ENCODE data around the gene LTC4S.
"Not testable (repeated sequence)": the region's sequence is repeated elsewhere in the genome, so short reads cannot be mapped to it uniquely, and the experiment has no call there.

Gene LTC4S

DNA sequence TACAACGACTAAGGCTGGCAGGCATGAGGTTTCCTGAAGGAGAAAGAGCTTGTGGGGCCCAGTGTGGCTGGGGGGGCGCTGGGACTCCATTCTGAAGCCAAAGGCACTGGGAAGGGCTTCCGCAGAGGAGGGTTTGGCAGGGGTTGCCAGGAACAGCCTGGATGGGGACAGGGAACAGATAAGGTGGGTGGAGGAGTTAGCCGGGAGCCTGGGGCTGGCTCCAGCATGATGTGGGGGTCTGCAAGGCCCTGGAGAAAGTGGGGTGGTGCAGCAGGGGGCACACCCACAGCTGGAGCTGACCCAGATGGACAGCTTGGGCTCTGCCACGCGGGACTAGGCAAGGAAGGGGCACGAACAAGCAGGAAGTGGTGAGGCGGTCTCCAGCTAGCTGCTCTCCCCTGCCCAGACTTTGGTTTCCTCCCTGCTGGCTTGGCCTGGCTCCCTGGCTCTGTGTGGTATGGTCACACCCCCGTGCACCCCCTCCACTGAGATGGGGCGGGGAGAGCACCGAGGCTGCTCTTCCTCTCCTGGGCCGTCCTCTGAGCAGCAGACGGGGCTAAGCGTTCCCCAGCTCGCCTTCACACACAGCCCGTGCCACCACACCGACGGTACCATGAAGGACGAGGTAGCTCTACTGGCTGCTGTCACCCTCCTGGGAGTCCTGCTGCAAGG lies at the start of gene LTC4S:
LTC4S (plus strand) TSS at position 519 of the 672 bp plus-strand sequence; CDS start at position 614, 95 bp downstream.
- DNase-seq = peak; percentile 42

DNA sequence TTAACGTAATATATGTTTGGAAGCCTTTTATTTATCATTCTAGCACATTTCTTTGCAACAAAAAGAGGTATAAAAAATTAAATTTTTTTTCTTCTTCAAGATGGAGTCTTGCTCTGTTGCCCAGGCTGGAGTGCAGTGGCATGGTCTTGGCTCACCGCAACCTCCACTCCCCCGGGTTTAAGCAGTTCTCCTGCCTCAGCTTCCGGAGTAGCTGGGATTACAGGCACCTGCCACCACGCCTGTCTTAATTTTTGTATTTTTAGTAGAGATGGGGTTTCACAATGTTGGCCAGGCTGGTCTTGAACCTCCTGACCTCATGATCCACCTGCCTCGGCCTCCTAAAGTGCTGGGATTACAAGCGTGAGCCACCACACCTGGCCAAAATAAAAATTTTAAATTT lies 49.7 kb upstream of the LTC4S start:
- not testable (repeated sequence) for DNase-seq

- no peak for DNase-seq
Observed at GRCh38 chr5:179746872-179747271, 46.9 kb upstream of the LTC4S start.

- DNase-seq = no peak
Observed at GRCh38 chr5:179747811-179748210, 46.0 kb upstream of the LTC4S start.

DNA sequence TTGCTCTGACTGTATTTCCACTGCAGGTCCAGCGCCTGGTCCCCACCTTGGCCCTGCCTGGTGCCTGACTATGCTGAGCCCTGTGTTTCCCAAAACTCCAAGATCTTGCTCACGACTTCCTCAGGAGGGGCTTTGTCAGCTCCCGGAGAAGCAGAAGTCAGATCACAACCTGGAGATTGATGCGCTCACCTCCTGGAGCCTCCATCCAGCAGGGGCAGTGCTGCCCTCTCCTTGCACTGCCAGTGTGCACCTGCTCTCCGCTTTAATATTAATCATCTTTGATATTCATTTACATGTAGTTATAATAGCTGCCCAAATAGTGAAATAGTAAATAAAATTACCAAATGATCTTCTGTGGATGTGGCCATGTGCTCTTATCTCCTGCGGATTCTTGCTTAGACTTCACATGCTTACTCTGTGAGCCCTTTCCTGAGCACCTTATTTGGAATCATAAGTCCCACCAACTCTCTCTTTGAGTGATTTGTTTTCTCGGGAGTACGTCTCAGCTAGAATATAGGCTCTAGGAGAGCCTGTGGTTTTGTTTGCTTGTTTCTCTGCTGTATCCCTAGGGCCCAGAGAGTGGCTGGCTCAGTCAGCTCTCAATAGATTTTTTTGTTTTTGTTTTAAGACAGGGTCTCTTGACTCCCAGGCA lies 43.8 kb upstream of the LTC4S start:
- no peak for DNase-seq

DNA sequence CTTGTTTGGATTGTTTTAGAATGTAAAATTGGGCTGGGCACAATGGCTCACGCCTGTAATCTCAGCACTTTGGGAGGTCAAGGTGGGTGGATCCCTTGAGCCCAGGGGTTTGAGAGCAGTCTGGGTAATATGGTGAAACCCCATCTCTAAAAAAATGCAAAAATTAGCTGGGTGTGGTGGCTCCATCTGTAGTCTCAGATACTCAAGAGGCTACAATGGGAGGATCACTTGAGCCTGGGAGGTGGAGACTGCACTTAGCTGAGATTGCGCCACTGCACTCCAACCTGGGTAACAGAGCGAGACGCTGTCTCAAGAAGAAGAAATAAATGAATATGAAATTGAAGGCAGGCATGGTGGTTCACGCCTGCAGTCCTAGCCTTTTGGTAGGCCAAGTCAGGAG lies 39.8 kb upstream of the LTC4S start:
- DNase-seq = no peak

DNA sequence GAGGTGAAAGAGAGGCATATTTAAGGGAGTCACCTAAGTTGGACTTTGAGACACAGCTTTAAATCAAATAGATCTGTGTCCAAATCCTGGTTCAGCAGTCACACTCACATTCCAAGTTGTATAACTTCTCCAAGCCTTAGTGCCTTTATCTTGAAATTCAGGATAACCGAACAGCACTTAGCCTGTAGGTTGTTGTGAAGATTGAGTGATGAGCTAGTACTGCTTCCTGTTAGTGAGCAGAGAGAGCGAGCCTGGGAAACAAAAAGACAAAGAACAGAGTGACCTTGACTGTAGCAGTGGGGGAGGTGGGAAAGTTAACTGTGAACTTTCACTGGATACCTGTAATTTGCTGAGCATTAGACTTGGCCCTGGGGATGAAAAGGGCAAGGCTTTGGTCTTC lies 38.8 kb upstream of the LTC4S start:
- DNase-seq = no peak

DNA sequence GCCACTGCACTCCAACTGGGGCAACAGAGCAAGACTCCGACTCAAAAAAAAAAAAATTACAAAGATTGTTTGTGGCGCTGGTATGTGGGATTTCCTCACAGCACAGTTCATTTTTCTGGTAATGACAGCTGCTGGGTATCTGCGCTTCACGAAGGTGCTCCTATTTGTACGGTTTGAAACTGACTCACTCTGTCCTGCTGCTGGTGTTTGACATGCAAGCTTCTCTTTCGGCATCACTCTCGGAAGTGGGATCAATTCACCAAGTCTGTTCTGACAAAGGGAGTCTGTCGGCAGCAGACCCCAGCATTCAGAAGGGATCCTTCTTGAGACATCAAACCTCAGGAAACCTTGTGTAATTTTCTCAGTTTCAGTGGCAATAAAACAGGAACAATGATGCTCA lies 34.8 kb upstream of the LTC4S start:
- no peak for DNase-seq

DNA sequence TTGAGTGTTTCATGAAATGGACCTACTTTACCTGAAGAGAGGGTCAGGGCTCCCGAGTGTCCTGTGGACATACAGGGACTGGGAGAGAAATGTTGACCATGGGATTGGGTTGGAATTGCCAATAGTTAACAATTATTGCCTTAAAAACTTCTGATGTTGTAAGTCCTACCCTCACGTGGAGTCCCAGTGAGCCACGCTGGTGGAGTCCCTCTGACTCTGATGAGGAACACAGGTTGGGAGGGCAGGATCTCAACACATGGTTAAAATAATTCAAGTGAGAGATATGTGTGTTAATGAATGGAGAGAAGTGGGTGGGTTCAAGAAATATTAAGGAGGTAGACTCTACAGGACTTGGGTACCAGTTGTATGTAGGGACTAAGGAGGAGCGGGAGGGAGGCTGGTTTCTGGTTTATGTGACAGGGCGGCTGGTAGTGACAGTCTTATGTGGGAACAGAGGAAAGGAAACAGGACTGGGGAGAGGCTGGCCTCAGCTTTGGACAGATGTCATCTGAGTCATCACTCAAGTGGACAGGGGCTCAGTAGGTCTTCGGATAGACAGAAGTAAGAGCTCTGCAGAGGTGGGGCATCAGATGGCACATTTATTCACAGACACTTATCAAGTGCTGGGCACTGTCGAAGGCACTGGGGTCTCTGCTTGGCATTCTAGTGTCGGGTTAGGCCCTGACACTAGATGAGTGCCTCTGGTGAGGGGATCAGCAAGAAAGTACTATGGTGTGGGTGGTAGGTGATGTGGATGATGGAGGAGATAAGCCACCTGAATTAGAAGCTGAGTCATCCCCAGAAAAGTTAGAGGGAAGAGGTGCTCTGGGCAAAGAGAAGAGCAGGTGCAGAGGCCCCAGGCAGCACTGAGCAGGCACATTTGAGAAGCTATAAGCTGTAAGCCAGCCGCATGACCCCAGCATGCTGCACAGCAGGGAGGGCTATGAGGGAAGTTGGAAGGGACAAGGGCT lies 33.9 kb upstream of the LTC4S start:
- peak; percentile 27 for DNase-seq

DNA sequence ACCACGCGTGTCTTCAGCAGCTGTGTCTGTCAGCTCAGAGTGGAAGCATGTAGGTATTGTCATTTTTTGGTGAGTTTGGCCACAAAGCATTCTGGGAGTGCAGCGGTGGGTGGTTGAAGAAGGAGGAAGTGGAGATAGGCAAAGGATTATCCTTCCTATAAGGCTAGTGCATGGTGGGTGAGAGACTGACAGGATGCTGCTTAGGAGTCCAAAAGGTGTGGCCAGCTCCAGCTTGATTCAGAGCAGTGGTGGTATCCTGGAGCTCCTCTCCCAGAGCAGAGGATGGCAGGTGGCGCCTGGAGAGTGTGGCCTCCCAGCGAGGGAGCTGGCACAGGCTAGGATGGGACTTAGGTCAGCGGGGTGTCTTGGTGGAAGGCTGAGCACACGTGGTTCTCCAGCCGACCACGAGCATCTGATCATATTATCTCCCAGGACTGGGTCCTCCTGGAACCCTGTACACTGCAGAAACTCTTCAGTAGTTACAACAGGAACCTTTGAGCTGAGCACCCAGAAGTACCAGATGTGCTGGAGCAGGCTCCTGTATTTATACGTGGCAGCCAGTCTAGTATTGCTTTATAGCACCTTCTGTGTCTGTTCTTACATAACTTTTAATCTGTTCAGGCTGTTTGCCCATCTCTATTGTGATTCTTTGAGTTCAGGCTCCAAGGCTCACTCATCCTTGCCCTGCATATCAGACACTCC lies 31.6 kb upstream of the LTC4S start:
- DNase-seq = peak; percentile 9

GRCh38 chr5:179762781-179763176 lies 31.0 kb upstream of the LTC4S start:
- DNase-seq = no peak

DNA sequence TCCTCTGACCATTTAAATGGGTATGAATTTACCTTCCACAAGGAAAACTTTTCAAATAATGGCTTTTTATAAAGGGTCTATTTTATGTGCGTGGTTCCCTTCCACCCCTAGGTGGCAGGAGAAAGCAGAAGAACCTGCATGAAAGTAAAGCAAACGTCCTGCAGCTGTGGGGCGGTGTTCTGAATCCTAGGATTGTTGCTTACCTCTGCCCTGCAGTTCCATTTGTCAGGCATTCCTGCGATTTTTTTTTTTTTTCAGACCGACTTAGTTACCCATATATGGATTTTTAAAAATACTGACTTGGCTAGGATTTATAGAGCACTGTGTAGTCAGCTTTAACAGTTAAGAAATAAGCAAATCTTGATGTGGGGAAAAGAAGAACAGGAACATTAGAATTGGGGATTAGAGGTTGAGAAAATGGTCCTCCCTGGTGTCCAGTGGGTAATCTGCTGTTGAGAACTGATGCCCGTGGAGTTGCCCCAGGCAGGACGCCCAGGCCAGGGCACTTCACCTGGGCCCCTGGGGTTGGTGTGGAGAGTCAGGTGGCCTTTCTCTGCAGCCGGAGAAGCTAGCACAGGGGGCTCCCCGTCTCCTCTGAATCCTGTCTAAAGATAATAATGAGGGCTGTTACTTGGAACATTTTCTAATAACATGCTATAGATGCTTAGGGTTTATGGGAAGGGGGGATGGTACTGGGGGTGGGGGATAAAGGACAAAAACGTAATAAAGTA lies 30.4 kb upstream of the LTC4S start:
- DNase-seq = peak; percentile 48

- no peak for DNase-seq
Observed at GRCh38 chr5:179764056-179764455, 29.7 kb upstream of the LTC4S start.

- DNase-seq = no peak
Observed at GRCh38 chr5:179765400-179765799, 28.4 kb upstream of the LTC4S start.

DNA sequence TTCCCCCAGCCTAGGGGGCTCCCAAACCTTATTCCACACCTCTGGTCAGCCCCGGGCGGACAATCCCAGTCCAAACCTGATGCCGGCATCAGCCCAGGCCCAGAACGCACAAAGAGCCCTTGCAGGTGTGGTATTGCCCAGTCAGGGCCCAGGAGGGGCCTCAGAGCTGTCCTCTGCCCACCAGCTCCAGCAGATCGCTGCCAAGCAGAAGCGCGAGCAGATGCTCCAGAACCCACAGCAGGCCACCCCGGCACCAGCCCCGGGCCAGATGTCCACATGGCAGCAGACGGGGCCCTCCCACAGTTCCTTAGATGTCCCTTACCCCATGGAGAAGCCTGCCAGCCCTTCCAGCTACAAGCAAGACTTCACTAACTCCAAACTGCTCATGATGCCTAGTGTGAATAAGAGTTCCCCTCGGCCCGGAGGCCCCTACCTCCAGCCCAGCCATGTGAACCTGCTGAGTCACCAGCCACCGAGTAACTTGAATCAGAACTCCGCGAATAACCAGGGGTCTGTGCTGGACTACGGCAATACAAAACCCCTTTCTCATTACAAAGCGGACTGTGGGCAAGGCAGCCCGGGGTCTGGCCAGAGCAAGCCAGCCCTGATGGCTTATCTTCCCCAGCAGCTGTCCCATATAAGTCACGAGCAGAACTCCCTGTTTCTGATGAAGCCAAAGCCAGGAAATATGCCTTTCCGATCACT lies 27.6 kb upstream of the LTC4S start:
- DNase-seq = no peak

DNA sequence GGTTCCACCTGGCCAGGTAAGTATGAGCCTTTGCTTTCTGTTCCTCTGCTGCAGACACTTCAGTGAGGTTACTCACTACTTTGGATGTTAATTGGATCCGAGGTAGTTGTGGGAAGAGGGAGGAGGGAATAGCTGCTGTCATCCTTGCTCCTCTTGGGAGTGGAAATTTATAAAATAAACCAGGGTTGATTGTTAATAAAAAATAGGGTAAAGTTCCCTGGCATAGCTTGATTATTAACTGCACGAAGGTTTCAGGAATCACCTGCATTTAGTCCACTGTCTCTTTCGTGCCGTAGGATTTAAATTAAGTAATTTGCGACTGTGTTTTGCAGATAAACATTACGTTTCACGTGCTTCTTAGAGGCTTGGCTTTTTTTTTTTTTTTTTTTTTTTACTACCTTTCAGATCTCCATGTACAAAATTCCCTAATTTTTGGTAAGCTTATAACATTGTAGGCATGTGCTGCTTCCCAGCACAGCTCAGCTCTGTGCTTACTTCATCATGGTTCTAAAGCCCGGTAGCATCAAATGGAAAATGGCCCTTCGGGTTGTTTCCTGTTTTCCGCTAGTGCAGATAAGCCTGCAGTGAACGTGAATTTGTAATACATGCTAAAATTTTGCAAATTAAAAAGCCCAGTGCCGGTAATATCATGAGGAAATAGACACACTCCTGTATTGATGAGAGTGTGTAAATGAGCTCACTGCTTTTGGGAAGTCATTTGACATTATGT lies 26.9 kb upstream of the LTC4S start:
- no peak for DNase-seq

- DNase-seq = no peak
Observed at GRCh38 chr5:179767496-179768100, 26.2 kb upstream of the LTC4S start.

DNA sequence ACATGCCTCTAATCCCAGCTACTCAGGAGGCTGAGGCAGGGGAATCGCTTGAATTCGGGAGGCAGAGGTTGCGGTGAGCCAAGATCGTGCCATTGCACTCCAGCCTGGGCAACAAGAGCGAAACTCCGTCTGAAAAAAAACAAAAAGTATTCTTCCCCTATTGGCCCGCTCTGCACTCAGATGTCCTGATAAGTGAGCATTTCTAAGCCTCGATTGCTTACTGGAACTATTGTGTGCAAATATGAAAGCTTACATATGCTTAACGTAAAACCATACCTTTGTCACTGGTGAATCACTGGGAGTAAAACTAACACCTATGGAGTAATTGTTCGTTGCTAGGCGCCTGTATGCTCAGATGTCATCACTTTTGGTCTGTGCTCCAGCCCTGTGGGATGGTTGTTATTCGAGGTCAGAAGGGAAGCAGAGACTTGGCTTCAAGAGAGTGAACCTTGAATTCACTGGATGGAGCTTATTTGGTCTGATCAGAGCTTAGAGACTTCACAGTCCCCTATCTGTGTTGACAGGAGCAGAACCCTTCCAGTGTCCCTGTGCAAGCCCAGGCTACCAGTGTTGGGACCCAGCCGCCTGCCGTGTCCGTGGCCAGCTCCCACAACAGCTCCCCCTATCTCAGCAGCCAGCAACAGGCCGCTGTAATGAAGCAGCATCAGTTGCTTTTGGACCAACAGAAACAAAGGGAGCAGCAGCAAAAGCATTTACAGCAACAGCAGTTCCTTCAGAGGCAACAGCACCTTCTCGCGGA lies 25.3 kb upstream of the LTC4S start:
- no peak for DNase-seq

DNA sequence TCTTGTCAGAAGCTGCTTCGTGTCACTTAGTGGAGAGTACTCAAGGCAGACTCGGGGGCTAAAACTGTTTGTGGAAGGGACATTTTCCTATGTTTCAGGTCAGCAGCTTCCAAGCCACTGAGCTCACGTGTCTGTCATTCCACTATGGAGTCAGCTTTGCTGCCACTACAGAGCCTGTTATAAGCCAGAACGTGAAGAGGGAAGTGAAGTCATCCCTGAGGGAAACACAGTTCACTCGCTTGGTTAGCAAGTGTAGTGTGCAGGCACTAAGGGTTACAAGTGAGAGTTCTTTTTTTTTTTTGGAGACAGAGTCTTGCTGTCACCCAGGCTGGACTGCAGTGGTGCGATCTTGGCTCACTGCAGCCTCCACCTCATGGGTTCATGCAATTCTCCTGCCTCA lies 24.5 kb upstream of the LTC4S start:
- DNase-seq = no peak

- DNase-seq = no peak
Observed at GRCh38 chr5:179769796-179770195, 24.0 kb upstream of the LTC4S start.
